HG02642 (cell line): ENCODE results near the gene HSPG2.
"Not testable (repeated sequence)": the region's sequence is repeated elsewhere in the genome, so short reads cannot be mapped to it uniquely, and the experiment has no call there.

Source experiments
- ATAC-seq: cut with Tn5 transposase; IDR thresholded peaks from one replicate; pipeline ENCODE4 v1.9.1; 2021; ENCODE audit warnings: mild to moderate bottlenecking; ENCODE audit not compliant: unreplicated experiment, poor library complexity

The HSPG2 gene

DNA sequence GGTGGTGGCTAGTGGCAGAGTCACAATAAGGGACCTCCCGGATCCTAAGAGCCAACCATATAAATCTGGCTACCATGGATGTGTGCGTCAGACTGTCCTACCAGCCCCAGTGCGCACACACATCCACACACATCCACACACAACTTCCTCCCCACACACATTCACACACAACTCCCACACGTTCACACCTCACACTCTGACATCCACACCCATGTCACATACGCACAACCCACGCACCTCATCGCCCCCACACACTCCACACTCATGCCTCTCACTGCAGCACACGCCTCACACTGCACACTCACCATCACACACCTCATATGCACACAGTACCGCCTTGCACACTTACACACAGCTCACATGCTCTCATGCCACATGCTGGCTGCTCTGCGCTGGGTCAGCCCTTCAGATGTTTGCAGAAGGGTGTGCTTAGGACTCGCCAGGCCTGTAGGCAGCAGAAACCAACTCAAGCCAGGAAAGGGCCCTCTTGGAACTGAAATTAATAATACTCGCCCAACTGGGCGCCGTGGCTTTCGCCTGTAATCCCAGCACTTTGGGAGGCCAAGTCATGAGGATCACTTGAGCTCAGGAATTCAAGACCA is 122.0 kb downstream of the HSPG2 start:
- ATAC-seq: no peak

DNA sequence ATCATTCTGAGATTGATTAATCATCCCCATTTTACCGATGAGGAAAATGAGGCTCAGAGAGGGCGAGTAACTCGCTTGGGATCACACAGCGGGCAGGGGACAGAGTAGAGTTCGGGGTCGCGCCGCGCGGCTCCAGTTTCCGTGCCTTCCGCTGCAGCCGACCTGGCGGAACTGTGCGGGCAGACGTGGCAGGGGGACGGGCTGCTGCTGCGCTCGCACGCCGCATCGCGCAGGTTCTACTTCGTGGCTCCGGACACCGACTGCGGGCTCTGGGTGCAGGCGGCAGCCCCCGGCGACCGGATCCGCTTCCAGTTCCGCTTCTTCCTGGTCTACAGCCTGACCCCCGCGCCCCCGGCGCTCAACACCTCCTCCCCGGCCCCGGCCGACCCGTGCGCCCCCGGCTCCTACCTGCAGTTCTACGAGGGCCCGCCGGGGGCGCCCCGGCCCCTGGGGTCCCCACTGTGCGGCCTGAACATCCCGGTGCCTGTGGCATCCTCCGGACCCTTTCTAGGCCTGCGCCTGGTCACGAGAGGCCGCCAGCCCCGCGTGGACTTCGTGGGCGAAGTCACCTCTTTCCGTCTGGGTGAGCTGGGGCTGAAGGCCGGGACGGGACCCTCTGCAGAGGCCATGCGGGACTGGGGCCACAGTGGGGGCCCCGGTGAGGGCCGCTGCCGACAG is 122.7 kb downstream of the HSPG2 start:
- ATAC-seq: peak; percentile 47

- no peak for ATAC-seq
Observed at GRCh38 chr1:21813542-21813941, 123.6 kb downstream of the HSPG2 start.

DNA sequence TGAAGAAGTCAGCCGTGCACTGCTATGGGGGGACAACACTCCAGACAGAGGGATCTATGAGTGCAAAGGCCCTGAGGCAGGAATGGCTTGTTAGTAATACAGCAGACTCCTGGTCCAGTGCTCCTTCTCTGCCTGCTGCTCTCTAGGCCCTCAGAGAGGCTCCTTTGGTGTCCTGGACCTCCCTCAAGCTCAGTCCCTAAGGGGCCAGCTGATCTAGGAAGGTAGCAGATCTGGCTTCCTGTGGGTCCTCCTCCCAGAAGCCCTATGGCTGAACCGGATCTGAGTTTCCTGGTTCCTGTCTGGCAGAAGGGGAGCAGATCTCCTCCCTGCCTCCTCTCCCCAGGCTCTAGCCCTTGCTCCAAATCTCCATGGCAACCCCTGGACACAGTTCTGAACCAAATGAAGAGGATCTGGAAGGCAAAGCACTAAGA is 125.2 kb downstream of the HSPG2 start, which contains the start of gene LDLRAD2:
LDLRAD2 (plus strand) TSS at position 391 of the 431 bp plus-strand sequence. CDS start 187 bp downstream, outside the sequence.
- ATAC-seq: no peak

DNA sequence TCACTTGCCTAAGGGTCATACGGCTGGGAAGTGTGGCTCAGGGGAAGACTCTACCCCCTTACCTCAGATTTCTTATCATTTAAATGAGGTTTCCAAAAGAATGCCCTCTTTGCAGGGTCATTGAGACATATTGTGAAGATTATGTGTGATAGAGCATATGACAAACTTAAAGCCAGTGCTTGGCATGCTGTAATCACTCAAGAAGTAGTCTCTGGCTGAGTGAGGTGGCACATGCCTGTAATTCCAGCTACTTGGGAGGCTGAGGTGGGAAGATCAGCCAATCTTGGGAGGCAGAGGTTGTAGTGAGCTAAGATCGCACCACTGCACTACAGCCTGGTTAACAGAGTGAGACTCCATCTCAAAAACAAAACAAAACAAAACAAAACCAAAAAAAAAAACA is 132.6 kb downstream of the HSPG2 start:
- ATAC-seq: no peak

- no peak for ATAC-seq
Observed at GRCh38 chr1:21801100-21801499, 136.0 kb downstream of the HSPG2 start.

DNA sequence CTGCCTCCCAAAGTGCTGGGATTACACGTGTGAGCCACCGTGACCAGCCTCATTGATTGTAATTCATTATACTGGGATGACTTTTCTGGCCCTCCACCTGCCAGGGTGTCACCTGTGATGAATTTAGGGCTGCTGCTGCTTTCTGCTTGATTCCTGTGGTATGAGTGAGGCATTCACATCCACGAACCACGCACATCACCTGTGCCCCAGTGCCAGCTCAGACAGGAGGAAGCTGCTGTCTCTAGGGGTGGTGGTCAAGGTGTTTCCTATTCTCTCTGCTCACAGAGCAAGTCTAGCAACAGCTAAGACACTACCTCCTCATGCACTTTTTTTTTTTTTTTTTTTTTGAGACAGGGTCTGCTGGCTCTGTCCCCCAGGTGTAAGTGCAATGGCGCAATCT is 137.4 kb downstream of the HSPG2 start:
- ATAC-seq: no peak

DNA sequence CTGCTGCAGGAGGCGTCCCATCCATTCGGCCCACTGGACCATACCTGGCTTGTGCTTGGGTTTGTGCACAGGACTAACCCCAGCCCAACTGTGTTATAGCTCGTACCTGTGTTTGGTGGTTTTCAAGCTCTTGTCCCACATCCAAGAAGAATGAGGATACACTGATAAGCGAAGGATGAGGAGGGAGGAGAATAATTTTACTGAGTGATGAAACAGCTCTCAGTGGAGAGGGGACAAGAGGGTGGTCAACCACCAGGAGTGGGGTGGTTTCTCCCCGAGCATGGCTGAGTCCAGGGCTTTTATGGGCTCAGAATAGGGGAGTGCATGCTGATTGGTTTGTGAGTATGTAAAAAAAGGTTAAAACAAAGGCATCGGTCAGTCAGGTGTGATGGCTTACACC is 142.0 kb downstream of the HSPG2 start:
- ATAC-seq: no peak

DNA sequence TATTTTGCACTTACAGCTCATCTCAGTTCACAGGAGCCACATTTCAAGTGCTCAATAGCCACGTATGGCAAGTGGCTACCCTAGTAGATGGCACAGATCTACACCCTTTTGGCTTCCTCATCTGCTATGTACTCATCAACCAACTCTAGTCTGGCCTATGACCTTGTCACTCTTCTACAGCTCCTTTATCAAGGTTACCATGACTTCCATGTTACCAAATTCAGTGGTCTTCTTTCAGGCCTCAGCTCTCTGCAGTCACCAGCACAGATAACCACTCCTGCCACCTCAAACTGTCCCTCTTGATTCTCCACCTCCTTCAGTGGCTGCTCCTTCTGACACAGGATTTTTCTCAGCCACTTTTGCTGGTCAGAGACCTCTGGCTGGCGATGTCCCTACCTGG is 142.5 kb downstream of the HSPG2 start:
- no peak for ATAC-seq

DNA sequence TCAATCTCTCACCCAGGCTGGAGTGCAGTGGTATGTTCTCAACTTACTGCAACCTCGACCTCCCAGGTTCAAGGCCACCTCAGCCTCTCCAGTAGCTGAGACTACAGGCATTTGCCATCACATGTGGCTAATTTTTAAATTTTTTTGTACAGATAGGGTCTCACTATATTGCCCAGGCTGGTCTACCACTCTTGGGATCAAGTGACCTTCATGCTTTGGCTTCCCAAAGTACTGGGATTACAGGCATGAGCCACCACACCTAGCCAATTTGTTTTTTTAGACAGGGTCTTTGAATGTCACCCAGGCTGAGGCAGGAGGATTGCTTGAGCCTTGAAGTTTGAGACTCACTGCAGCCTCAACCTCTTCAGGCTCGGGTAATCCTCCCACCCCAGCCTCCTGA is 144.0 kb downstream of the HSPG2 start:
- no peak for ATAC-seq

DNA sequence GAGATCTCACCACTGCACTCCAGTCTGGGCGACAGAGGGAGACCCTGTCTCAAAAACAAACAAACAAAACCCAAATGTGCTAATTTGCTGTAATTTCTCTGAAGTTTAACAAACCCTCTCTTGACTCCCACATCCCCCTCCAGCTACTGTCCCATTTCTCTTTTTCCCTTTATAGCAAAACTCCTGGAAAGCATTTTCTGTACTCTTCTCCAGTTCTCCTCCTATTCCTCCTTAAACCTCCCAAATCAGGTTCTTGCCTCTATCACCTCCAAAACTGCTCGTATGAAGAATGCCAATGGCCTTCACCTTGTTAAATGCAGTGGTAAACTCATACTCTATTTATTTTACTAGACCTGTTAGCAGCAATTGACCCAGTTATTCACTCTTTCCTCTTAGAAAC is 150.5 kb downstream of the HSPG2 start:
- no peak for ATAC-seq

DNA sequence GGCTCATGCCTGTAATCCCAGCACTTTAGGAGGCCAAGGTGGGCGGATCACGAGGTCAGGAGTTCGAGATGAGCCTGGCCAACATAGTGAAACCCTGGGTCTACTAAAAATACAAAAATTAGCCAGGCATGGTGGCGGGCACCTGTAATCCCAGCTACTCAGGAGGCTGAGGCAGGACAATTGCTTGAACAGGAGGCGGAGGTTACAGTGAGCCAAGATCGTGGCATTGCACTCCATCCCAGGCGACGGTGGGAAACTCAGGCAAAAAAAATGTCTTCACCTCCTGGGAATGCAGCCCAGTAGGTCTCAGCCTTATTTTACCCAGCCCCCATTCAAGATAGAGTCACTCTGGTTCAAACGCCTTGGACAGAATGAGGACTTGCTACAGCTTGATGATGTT is 151.3 kb downstream of the HSPG2 start:
- ATAC-seq: not testable (repeated sequence)

- no peak for ATAC-seq
Observed at GRCh38 chr1:21783679-21784603, 153.2 kb downstream of the HSPG2 start.

- peak; percentile 74 for ATAC-seq
Observed at GRCh38 chr1:21782868-21783678, 154.0 kb downstream of the HSPG2 start, which contains the start of gene USP48. TSS of gene USP48 (minus strand) at chr1:21783149. CDS start at chr1:21782957, 192 bp downstream.

DNA sequence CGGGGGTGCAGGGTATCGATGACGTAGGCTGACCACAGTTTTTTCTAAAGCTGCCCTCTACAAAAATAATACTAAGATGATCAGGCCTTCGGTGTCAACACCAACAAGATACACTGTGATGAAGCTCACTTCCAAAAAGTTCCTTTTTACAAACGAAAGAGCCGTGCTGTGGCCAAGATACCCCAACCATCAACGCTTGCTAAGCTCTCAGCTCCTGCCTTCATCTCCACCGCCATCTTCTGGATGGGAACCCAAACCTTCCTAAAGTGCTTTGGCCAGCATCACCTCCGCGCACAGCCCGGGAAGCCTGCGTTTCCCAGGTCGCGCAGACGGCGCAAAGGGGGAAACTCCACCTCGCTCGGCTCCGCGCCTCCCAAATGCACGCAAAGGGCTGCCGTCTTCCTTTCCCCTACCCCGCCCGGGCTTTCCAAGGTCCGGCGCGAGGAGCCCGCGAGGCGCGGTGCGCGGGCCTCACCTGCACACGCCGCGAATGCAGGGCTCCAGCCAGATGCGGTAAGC is 154.7 kb downstream of the HSPG2 start:
- peak; percentile 23 for ATAC-seq

GRCh38 chr1:21781815-21782348 is 155.2 kb downstream of the HSPG2 start:
- peak; percentile 21 for ATAC-seq

DNA sequence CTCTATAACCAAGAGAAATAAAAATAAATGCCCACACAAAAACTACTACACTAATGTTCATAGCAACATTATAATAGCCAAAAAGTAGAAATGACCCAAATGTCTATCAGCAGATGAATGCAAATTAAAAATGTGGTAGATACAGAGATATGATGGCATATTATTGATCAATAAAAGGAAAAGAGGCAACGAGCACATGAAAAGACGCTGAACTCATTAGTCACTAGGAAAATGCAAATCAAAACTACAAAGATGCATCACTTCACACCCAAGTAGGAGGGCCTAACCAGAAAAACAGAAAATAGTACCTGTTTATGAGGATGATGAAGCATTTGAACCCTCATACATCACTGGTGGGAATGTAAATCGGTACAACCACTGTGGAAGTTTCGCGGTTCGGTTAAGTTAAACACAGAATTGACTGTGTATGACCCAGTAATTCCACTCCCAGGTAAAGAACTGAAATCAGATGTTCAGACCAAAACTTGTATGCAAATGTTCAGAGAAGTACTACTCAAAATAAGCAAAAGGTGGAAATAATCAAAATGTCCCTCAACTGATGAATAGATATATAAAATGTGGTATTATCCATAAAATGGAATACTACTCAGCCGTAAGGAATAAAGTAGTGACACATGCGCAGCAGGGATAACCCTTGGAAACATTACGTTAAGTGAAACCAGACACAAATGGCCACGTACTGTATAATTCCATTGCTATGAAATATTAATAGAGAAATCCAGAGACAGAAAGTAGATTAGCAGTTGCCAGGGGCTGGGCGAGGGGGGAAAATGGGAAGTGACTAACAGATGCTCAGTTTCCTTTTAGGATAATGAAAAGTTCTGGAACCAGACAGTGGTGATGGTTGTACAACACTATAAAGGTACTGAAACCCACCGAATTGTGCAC is 157.2 kb downstream of the HSPG2 start:
- peak; percentile 24 for ATAC-seq

DNA sequence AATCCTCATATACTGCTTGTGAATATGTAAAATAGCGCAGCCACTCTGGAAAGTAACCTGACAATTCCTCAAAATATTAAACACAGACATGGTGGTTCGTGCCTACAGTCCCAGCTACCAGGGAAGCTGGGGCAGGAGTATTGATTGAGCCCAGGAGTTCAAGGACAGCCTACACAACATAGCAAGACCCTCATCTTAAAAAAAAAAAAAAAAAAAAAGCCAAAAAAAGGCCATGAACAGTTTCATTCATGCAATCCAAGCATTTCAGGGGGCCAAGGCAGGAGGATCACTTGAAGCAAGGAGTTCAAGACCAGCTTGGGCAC is 158.7 kb downstream of the HSPG2 start:
- ATAC-seq: no peak

GRCh38 chr1:21776925-21777324 is 160.2 kb downstream of the HSPG2 start:
- not testable (repeated sequence) for ATAC-seq
